LNCAP (cell line): ENCODE measurements around the gene PSMA8.

ENCODE experiments used
- CTCF ChIP-seq: fragments of 450-650 bp; IDR thresholded peaks from 2 replicates; pipeline ENCODE4 v1.5.1; 2017; ENCODE audit warnings: mild to moderate bottlenecking

The PSMA8 gene

GRCh38 chr18:26228562-26229260, 95.0 kb downstream of the PSMA8 start:
- no peak for TF ChIP-seq CTCF

GRCh38 chr18:26230497-26230896, 96.8 kb downstream of the PSMA8 start:
- no peak for TF ChIP-seq CTCF

- no peak for TF ChIP-seq CTCF
Measured at GRCh38 chr18:26233208-26233607, 99.5 kb downstream of the PSMA8 start.
